Measurements from ENCODE around the gene EBF3.

DNA sequence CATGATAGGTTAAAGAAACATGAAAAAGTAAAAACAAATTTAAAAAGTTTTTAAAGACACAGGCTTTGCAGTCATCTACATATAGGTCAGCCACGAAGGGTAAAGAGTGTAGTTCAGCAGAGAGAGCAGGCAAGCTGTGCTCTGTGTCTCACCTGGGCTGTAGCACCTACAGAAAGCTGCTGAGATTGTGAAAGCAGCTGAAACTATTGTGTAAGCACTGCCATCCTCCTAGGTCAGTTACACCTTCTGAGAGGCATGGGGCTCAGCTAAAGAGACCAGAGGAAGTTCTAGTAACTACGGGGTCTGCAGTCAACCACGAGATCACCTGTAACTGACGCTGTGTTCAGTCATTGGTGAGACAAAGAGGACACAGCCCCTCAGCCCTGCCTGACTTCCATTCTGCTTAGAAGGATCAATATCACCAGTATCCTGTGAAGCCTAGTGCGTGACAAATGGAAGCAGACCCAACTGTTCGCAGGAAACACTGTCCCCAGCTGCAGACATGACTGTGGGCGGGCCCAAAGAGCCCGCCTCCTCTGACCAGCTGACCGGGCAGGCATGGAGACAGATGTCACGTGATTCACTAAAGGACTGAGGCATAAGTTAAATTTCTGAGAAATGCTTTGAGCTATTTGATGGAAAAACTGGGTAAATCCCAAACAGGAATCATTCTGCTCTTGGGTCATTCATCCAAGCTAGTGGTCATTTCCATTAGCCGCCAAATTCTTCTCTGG is 87.9 kb downstream of the EBF3 start:
- TF ChIP-seq, protein P1, sequence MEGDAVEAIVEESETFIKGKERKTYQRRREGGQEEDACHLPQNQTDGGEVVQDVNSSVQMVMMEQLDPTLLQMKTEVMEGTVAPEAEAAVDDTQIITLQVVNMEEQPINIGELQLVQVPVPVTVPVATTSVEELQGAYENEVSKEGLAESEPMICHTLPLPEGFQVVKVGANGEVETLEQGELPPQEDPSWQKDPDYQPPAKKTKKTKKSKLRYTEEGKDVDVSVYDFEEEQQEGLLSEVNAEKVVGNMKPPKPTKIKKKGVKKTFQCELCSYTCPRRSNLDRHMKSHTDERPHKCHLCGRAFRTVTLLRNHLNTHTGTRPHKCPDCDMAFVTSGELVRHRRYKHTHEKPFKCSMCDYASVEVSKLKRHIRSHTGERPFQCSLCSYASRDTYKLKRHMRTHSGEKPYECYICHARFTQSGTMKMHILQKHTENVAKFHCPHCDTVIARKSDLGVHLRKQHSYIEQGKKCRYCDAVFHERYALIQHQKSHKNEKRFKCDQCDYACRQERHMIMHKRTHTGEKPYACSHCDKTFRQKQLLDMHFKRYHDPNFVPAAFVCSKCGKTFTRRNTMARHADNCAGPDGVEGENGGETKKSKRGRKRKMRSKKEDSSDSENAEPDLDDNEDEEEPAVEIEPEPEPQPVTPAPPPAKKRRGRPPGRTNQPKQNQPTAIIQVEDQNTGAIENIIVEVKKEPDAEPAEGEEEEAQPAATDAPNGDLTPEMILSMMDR (IDR thresholded peaks at IDR 0.05): no peak
- TF ChIP-seq POLR2A (IDR thresholded peaks at IDR 0.05): no peak
